ENCODE measurements around the gene RAB3A.
A peak's percentile ranks its signal among the peaks of the same experiment; 100 is the strongest.

RAB3A gene

GRCh38 chr19:18204394-18205199 is 755 bp upstream of the RAB3A start (continued):
- 0 out of 2 replicates have a peak, but pooled peaks have one; percentile 51 for TF ChIP-seq ZNF660 (tag by site-specific recombination; IDR thresholded peaks at IDR 0.05)
- 0 out of 2 replicates have a peak, but pooled peaks have one; percentile 29 for TF ChIP-seq ZBTB7A (tag by site-specific recombination; IDR thresholded peaks at IDR 0.05; ENCODE audit: low read depth)
- TF ChIP-seq ZNF426 (tag by site-specific recombination; IDR thresholded peaks at IDR 0.05), result no peak
- TF ChIP-seq, protein P1, sequence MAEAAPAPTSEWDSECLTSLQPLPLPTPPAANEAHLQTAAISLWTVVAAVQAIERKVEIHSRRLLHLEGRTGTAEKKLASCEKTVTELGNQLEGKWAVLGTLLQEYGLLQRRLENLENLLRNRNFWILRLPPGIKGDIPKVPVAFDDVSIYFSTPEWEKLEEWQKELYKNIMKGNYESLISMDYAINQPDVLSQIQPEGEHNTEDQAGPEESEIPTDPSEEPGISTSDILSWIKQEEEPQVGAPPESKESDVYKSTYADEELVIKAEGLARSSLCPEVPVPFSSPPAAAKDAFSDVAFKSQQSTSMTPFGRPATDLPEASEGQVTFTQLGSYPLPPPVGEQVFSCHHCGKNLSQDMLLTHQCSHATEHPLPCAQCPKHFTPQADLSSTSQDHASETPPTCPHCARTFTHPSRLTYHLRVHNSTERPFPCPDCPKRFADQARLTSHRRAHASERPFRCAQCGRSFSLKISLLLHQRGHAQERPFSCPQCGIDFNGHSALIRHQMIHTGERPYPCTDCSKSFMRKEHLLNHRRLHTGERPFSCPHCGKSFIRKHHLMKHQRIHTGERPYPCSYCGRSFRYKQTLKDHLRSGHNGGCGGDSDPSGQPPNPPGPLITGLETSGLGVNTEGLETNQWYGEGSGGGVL (tag by site-specific recombination; IDR thresholded peaks at IDR 0.05), result peak; percentile 89
- no peak for TF ChIP-seq HOXC10 (CRISPR knock-in tag; IDR thresholded peaks at IDR 0.05)
- TF ChIP-seq ZBTB8A (tag by site-specific recombination; IDR thresholded peaks at IDR 0.05), result no peak
- peak; percentile 87 for TF ChIP-seq ZBTB10 (tag by site-specific recombination; IDR thresholded peaks at IDR 0.05)
- TF ChIP-seq ZSCAN4 (tag by site-specific recombination; IDR thresholded peaks at IDR 0.05), result no peak
- TF ChIP-seq, protein P2, sequence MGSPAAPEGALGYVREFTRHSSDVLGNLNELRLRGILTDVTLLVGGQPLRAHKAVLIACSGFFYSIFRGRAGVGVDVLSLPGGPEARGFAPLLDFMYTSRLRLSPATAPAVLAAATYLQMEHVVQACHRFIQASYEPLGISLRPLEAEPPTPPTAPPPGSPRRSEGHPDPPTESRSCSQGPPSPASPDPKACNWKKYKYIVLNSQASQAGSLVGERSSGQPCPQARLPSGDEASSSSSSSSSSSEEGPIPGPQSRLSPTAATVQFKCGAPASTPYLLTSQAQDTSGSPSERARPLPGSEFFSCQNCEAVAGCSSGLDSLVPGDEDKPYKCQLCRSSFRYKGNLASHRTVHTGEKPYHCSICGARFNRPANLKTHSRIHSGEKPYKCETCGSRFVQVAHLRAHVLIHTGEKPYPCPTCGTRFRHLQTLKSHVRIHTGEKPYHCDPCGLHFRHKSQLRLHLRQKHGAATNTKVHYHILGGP (tag by site-specific recombination; IDR thresholded peaks at IDR 0.05), result no peak
- no peak for TF ChIP-seq TSHZ1 (tag by site-specific recombination; IDR thresholded peaks at IDR 0.05; ENCODE audit: borderline replicate concordance)
- TF ChIP-seq, protein P3, sequence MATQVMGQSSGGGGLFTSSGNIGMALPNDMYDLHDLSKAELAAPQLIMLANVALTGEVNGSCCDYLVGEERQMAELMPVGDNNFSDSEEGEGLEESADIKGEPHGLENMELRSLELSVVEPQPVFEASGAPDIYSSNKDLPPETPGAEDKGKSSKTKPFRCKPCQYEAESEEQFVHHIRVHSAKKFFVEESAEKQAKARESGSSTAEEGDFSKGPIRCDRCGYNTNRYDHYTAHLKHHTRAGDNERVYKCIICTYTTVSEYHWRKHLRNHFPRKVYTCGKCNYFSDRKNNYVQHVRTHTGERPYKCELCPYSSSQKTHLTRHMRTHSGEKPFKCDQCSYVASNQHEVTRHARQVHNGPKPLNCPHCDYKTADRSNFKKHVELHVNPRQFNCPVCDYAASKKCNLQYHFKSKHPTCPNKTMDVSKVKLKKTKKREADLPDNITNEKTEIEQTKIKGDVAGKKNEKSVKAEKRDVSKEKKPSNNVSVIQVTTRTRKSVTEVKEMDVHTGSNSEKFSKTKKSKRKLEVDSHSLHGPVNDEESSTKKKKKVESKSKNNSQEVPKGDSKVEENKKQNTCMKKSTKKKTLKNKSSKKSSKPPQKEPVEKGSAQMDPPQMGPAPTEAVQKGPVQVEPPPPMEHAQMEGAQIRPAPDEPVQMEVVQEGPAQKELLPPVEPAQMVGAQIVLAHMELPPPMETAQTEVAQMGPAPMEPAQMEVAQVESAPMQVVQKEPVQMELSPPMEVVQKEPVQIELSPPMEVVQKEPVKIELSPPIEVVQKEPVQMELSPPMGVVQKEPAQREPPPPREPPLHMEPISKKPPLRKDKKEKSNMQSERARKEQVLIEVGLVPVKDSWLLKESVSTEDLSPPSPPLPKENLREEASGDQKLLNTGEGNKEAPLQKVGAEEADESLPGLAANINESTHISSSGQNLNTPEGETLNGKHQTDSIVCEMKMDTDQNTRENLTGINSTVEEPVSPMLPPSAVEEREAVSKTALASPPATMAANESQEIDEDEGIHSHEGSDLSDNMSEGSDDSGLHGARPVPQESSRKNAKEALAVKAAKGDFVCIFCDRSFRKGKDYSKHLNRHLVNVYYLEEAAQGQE (tag by site-specific recombination; IDR thresholded peaks at IDR 0.05), result no peak
- TF ChIP-seq WT1 (tag by site-specific recombination; IDR thresholded peaks at IDR 0.05), result no peak
- TF ChIP-seq ZNF707 (tag by site-specific recombination; IDR thresholded peaks at IDR 0.05), result no peak
- no peak for TF ChIP-seq MYNN (tag by site-specific recombination; IDR thresholded peaks at IDR 0.05; ENCODE audit: borderline replicate concordance)
- TF ChIP-seq ZNF335 (tag by site-specific recombination; conservative IDR thresholded peaks at IDR 0.05), result peak; percentile 89
- no peak for TF ChIP-seq ZNF2 (tag by site-specific recombination; IDR thresholded peaks at IDR 0.05)
- TF ChIP-seq GLIS1 (tag by site-specific recombination; IDR thresholded peaks at IDR 0.05), result no peak
- TF ChIP-seq ZNF521 (tag by site-specific recombination; IDR thresholded peaks at IDR 0.05), result no peak
- peak; percentile 69 for TF ChIP-seq SP3 (tag by site-specific recombination; IDR thresholded peaks at IDR 0.05)
- TF ChIP-seq ZNF350 (tag by site-specific recombination; IDR thresholded peaks at IDR 0.05), result no peak
- TF ChIP-seq ZNF837 (tag by site-specific recombination; IDR thresholded peaks at IDR 0.05), result no peak
- TF ChIP-seq YY2 (tag by site-specific recombination; IDR thresholded peaks at IDR 0.05), result no peak
- TF ChIP-seq BCL11B (tag by site-specific recombination; IDR thresholded peaks at IDR 0.05; ENCODE audit: low read depth), result no peak
- no peak for TF ChIP-seq ZNF274 (IDR thresholded peaks at IDR 0.05; ENCODE audit: low read length)
- TF ChIP-seq ZNF274 (tag by site-specific recombination; IDR thresholded peaks at IDR 0.05; ENCODE audit: borderline replicate concordance), result no peak
- no peak for TF ChIP-seq ZEB2 (tag by site-specific recombination; IDR thresholded peaks at IDR 0.05)

Measured in HEK293 (cell line).